DMS79 treated with DMSO at 0.1 percent for 48 hours (cell line): ENCODE results near the gene POU2F3.

Experiments
- DNase-seq: peaks from one replicate; lab custom pipeline; 2025; lab: John Stamatoyannopoulos, UW

POU2F3 gene

GRCh38 chr11:120226714-120227113 lies 13.2 kb upstream of the POU2F3 start:
- no peak for DNase-seq

- DNase-seq = no peak
Observed at GRCh38 chr11:120227228-120227852, 12.6 kb upstream of the POU2F3 start.

DNA sequence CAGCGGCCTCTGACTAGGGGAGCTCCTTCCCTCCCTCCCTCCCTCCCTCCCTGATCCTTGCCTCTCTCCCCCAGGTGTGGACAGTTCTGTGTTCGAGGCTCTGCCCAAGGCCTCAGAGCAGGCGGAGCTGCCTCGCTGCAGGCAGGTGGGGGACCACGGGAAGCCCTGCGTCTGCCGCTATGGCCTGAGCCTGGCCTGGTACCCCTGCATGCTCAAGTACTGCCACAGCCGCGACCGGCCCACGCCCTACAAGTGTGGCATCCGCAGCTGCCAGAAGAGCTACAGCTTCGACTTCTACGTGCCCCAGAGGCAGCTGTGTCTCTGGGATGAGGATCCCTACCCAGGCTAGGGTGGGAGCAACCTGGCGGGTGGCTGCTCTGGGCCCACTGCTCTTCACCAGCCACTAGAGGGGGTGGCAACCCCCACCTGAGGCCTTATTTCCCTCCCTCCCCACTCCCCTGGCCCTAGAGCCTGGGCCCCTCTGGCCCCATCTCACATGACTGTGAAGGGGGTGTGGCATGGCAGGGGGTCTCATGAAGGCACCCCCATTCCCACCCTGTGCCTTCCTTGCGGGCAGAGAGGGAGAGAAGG lies 11.1 kb upstream of the POU2F3 start:
- DNase-seq = no peak

DNA sequence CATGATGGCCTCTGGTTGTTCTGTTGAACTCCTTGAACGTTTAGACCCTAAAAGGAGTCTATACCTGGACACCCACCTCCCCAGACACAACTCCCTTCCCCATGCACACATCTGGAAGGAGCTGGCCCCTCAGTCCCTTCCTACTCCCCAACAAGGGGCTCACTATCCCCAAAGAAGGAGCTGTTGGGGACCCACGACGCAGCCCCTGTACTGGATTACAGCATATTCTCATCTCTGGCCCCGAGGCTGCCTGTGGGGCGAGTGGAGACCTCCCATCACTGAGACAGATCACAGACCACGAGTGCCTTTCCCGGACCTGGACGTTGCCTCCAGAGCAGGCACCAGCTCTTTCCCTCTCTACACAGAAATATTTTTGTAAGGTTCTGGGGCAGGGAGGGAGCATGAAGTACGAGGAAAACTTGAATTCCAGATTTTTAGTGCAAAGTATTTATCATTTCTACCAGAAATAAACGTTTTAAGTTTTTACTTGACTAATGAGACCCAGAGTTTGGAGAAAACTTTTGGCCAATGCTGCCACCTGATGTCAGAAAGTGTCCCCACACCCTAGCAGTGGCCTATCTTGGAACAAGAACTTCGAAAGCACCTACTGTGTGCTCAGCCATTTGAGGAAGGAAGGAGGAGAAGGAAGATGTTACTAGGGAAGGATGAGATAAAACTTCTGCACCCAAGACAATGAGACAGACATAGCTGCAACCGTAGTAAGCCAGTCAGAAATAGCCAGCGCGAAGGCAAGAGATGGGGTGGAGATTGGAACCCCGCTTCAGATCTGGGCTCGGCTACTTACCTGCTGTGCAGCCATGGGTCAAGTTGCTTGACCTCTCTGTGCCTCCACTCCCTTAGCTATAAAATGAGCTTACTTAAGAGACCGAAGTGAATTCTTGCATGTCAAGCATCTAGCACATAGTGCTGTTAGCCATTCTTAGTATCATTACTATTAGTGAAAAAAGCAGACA lies 10.2 kb upstream of the POU2F3 start:
- DNase-seq = peak; percentile 24

DNA sequence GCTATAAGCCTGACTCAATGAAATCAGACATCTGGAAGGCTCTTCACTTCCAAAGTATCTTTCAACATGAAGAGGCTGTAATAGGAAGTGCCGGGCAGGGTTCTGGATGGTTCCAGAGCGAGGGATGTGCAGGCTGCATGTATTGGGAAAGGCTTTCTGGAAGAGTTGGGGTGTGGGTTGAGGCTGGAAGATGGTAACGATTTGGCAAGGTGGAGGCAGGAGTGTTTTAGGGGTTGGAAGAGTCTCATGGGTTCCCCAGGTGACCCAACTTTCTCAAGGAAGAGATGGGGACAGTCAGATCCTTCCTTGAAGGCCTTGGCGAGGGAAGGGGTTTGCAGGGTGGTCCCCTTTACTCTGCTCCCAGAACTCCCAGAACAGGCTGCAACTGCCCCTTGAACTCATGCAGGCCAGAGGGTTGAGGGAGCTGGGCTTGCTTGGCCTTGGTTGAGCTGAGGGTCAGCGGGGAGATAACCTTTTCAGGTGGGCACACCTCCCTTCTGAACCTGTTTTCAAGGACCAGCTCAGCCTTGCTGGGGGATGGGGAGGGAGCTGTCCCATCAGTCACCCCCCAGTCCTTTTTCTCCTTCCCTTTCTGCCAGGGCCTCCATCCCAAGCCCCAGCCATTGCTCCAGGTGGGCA lies 9.4 kb upstream of the POU2F3 start:
- DNase-seq = no peak

GRCh38 chr11:120231963-120232362 lies 8.0 kb upstream of the POU2F3 start:
- no peak for DNase-seq

DNA sequence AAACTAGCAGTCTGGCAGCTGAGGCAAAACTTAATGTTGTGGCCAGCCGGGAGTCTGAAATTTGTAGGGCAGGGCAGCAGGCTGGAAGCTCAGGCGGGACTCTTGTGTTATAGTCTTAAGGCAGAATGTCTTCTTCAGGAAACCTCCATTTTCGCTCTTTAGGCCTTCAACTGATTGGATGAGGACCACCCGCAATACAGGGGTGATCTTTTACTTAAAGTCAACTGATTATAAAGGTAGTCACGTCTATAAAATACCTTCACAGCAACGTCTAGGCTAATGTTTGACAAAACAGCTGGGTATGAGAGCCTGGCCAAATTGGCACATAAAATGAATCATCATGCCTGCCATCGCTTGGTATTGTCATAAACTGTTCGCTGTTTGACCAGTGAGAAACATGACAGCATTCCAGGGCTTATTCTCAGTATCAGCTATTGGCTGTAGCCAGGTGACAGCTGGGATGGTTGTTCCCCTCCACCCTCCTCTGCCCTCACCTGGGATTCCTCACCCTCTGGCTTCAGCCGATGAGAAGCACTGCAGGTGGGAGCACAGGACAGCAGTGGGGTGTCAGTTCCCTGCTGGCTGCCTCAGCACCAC lies 6.6 kb upstream of the POU2F3 start:
- DNase-seq = no peak

DNA sequence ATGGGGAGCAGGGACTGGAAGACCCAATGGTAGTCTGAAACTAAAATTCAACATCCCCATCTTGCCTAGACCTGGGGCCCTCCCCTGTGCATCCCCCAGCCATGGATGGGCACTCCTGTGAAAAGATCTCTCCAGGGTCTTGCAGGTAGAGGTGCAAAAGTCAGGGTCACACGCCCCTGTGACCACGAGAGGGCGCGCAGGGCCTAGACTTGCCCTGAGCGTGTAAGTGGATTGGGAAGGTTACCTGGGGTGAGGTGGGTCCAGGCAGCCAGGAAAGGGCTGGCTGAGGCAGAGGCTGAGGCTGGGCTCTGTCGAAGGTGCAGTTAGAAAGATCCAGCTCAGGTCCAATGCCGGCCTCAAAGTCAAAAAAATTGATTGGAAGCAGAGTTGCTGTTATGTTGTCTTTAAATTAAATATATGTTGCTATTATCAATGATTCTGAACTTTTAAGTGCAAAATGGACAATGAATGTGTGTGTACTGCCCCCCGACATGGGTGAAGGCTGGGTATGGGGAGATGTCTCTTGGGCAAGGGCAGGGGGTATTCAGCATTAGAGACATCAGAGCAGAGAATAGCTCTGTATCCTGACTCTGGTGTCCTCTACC lies 4.8 kb upstream of the POU2F3 start:
- DNase-seq = peak; percentile 77

GRCh38 chr11:120236169-120237107 lies 3.5 kb upstream of the POU2F3 start:
- DNase-seq = no peak

DNA sequence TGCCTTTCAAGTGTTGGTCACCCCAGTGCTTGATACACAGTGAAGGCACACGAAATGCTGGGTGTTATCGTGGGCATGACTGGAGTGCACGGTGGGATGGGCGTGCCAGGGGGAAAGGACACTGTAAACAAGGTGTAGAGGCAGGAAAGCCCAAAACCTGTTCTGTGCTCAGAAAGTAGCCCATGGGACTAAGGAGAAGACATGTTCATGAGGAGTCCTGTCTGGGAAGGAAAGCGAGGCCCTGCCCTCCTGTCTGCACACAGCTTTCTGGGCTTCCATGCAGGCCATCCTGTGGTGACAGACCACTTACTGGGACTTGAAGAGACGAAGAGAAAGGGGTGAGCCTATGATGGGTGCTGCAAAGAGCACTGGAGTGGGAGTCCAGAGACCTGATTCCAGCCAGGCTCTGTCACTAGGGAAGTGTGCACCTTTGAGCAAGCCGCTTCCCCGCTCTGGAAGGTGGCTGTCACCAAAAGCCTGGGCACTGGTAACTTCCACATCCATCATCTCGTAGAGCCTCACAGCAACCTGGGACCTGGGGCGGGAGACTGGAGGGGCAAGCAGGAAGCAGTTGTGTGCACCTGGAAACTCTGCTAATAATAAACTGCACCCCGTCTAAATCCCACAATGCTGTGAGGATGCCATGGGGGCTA lies 846 bp upstream of the POU2F3 start:
- DNase-seq = no peak

GRCh38 chr11:120240866-120241265 lies 926 bp downstream of the POU2F3 start:
- DNase-seq = no peak

DNA sequence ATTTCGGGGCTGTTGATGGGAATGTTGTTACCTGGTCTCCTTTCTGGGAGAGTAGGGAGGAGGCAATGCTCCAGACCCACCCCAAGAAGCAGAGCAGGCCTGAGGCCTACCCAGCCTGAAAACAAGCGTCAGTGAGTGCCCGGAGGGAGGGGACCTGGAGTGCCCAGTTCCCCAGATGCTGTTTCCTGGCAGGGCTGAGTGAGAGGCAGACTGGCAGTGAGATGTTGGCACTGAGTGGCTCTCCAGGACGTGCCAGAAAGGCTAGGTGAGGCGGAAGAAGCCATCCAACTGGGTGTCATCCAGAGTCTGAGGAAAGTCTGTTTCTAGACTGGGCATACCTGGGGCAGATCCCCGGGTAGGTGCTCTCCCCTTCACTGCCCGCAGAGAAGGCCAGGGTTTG lies 1.3 kb downstream of the POU2F3 start:
- DNase-seq = no peak

- no peak for DNase-seq
Observed at GRCh38 chr11:120243221-120243620, 3.3 kb downstream of the POU2F3 start.

DNA sequence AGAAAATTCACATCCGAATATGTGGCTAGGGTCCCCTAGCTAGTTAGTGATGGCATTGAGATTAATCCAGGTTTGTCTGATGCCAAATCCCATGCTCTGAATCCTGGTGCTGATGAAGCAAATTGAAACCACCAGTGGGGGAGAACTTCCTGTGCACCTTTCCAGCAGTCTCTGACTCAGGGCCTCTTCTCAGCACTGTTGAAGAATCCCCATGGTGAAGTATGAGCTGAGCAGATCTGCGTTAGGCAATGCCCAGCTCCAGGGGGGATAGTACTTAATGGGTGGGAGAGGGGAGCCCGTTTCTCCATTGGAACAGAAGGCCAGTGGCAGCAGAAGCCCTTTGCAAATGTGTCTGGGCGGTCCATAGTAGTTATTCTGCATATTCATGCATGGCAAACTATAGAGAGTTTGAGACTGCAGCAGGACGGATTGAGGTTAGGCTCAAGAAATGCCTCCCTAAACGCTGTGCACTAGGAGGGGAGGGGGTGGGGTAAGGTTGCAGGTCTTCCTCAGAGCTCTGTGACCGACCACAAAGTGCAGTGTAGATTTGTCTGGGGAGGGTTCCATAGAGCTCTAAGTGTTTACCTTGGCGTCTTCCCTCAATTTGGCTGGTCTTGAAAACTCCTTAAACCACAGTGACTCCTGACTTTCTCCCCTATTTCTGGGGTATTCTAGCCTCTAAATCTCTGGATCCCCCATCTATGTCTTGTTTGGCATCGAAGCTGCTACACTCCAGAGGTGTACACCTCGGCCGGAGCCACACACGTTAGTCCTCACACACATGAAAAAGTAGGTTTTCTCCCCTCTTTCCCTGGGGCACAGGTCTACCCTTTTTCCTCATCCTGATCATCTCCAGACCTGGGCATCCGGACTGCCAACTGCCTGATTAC lies 4.8 kb downstream of the POU2F3 start:
- peak; percentile 33 for DNase-seq

GRCh38 chr11:120245434-120245833 lies 5.5 kb downstream of the POU2F3 start:
- DNase-seq = no peak

DNA sequence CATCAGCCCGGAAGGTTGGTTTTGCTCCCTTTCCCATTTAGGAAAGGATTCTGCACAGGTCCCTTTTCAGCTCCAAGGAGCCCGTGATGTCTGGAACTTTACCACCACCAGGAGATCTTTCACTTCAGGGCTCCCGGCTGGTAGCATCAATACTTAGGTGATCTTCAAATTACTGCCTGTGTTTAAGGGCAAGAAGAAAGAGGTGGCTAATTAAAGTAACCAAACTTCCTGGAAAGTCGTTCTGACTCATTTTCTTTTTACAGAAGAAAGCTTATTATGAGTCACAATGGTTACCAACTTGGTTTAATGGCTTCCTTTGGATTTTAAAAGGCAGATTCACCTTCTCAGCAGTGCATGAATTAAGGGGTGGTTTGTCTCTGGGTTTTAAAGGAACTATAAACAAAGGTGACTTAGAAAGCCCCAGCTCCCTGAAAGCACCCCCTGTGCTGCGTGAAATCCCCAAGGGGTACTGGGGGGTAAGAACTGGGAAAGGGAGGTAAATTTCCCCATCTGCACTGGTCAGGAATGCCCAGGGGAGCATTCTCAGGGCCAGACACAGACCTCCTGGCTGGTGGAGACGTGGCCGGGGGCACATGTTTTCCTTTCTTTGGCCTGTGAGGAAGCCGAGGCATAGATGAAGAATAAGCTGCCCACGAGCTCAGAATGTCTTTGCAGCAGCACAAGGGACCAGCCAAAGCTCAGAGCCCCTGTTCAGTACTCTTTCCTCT lies 8.8 kb downstream of the POU2F3 start:
- no peak for DNase-seq

DNA sequence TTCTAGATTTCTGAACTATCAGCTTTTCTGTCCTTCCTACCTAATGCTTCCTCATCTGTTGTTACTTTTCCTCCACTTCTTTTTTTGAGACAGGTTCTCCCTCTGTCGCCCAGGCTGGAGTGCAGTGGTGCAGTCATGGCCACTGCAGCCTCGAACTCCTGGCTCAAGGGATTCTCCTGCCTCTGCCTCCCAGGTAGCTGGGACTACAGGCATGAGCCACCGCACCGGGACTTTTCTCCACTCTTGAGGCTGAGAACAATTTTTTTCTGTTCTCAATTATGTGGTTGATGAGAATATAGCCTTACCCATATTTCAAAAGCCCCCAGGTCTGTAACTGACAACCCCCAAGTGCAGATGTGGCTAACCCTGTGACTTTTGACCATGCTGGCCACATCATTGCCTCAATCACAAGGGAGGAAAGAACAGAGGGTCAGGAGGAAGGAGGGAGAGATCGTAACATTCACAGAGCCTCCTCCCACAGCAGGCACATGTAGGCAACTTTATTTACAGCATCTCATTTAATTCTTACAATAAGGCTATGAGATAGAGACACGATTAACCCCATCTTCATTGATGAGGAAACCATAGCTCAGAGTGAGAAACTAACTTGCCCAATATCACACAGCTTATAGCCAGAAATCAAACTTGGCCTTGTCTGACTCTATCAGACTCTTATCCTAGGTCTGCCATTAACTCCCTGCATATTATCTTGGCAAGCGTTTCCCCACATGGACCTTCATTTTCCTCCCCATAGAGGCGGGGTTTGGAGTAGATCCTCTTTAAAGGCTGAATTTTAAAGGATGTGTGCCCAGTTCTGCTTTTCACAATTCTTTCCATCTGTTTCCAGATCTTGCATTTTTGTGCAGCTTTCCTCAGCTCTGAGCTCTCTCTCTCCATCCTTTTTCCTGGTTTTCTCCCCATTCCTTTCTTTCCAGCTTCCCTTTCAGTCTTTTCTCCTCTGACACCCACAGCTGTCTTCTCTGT lies 9.6 kb downstream of the POU2F3 start:
- DNase-seq = no peak
